Keratinocyte (primary cell): ENCODE data around the gene RAPGEFL1.

Source experiments
- EZH2 ChIP-seq: IDR thresholded peaks from one replicate; pipeline ENCODE4 v1.6.1; 2012; ENCODE audit warnings: inconsistent platforms, mild to moderate bottlenecking, low read length, moderate library complexity
- TF ChIP-seq, protein P1 (sequence below), 3 experiments: IDR thresholded peaks in 1 of 3; conservative IDR thresholded peaks in 1 of 3; optimal IDR thresholded peaks in 1 of 3; 2 replicates in 2 of 3; 3 replicates in 1 of 3; pipeline versions ENCODE3 to v1.5.1; 2011; ENCODE audit warnings: low read length in 3 of 3, mild to moderate bottlenecking in 3 of 3, moderate library complexity in 2 of 3, control low read depth in 1 of 3, inconsistent platforms in 1 of 3; ENCODE audit not compliant: insufficient read depth in 2 of 3; ENCODE audit errors: extremely low read depth in 1 of 3

- TF ChIP-seq, protein P1, sequence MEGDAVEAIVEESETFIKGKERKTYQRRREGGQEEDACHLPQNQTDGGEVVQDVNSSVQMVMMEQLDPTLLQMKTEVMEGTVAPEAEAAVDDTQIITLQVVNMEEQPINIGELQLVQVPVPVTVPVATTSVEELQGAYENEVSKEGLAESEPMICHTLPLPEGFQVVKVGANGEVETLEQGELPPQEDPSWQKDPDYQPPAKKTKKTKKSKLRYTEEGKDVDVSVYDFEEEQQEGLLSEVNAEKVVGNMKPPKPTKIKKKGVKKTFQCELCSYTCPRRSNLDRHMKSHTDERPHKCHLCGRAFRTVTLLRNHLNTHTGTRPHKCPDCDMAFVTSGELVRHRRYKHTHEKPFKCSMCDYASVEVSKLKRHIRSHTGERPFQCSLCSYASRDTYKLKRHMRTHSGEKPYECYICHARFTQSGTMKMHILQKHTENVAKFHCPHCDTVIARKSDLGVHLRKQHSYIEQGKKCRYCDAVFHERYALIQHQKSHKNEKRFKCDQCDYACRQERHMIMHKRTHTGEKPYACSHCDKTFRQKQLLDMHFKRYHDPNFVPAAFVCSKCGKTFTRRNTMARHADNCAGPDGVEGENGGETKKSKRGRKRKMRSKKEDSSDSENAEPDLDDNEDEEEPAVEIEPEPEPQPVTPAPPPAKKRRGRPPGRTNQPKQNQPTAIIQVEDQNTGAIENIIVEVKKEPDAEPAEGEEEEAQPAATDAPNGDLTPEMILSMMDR (optimal IDR thresholded peaks at IDR 0.05 in 1 of 3, IDR thresholded peaks at IDR 0.05 in 1 of 3, conservative IDR thresholded peaks at IDR 0.05 in 1 of 3; ENCODE audit: extremely low read depth in 1 of 3, insufficient read depth in 2 of 3, low read length in 3 of 3), result no peak
- no peak for TF ChIP-seq EZH2
Measured at GRCh38 chr17:40242774-40243173, 65.5 kb downstream of the RAPGEFL1 start.
